Stimulated activated CD8-positive, alpha-beta memory T cell treated with anti-CD3 and anti-CD28 coated beads, Interleukin-7, amount 100 ng/mL, for 48 hours (primary cell): ENCODE measurements around the gene COL2A1.

Source experiments
- DNase-seq, 2 donors: peaks; one replicate each; pipeline ENCODE4 v3.0.0-alpha.2; 2020; ENCODE audit warnings: low read depth in 1 of 2; ENCODE audit errors: extremely low read depth in 1 of 2

Gene COL2A1

DNA sequence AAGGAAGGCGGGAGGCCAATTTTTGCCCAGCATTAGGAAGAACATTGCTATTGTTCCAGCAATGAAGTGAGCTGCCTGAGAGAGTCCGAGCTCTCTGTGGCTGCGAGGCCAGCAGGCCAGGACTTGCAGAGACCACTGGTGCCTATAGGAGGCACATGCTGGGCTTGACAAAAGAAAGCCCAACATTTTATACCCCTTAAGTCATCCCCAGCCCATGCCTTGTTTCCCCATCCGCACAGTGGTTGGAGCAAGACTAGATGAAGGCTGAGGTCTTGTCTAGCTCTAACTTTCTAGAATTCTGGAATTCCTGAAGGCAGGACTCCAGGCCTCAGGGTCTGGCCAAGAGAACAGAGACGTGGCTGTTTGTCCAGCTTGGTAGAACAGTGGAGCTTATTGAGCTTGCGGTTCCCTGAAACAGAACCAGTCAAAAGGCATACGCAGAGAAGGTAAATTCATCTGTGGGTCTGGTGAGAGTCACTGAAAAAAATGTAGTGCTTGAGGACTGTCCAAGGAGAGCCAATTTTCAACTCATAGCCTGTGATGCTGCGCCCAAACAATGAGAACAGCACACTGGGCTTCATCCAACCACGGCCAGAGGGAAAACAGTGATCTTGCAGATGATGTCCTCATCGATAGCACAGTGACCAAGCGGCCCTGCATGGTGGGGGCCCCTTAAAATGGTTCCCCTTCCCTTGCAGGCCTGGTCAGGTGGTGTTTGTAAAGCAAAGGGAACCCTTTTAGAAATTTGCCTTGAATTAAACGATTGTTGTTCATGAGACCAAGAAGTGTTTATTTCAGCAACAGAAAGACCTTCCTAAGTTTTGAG is 27.1 kb upstream of the COL2A1 start:
- DNase-seq, result no peak

DNA sequence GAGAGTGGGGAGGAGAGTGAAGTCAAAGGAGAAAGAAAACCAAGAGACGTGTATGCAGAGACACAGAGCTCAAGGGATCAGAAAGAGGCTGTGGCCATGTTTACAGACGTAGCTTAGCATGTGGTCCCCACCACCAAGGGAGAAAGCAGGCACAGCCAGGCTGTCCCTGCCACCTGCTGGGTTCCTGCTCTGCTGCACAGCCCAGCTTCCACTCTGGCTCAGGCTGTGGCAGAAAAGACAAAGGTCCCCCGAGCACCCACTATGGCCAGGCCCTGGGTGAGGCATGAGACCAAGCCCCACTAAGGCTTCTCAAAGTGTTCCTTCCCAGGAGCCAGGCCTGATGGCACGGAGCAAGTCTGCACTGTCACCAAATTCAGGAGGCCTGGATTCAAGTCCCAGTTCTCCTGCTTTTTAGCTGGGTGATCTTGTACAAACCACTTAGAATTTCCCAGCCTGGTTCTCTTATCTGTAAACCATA is 25.9 kb upstream of the COL2A1 start:
- DNase-seq, result no peak

DNA sequence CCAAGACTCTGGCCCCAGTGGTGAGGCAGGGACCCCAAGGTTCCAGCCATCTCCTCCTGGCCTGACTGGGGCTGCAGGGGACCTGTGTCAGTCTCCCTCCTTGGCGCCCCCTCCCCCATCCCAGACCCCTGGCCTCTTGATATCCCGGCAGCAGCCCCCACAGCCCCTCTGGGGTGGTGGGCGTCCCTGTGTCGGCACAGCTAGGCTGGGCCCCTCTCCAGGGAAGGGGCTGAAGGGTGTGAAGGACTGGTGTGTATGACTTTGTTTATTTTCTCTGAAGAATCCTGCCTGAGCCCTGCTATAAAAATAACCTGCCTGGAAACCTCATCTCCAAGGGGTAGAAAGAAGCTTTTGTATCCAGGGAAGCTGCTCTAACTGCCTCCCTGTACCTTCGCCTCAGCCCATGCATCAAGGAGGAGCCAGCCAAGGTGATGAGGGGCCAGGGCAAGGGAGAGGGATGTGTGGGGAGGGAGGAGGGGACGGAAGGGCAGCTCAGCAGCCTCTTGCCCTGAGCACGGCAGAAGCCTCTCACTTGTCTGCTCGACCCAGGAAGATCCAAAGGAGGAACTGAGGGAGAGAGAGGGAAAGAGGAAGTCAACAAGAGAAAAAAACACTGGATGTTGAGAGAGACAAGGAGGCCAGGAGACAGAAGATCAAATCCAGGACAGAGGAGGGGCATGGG is 25.4 kb upstream of the COL2A1 start:
- DNase-seq, result no peak

DNA sequence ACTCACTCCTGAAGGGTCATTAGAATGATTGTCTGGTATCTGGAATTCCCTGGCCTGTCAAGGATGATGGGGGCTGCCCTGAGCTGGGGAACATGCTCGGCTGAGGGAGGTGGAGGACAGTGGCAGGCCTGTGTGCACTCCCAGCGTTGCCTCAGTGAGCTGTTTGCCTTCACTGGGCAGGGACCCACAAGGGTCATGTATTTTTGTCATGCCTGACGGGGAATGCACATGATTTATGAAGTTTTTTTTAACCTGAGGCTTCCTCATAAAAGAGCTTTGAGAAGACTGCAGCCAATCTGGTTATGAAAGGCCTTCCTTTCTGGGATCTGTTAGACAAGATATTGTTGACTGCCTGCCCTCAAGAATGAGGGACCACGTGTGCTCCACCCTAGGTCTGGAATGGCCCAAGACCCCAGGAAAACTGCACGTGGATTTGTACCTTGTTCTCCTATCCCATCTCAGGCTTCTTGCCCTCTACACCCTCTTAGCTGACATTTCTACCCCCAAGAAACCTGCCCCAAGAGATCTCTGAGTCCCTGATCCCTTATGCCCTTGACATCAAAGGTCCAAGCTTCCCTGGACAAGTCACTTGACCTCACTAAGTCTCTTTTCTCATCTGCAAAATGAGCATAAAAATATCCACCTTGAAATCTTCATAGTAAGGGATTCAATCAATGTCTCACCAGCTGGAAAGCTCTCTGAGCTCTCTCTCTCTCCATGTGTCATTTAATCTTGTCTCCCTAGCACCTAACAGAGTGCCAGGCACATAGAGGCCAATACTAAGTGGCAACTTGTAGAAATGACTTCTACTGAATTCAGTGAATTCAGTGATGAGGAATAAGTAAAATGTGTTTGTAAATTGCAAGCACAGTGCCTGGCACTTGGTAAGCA is 24.5 kb upstream of the COL2A1 start:
- no peak for DNase-seq

DNA sequence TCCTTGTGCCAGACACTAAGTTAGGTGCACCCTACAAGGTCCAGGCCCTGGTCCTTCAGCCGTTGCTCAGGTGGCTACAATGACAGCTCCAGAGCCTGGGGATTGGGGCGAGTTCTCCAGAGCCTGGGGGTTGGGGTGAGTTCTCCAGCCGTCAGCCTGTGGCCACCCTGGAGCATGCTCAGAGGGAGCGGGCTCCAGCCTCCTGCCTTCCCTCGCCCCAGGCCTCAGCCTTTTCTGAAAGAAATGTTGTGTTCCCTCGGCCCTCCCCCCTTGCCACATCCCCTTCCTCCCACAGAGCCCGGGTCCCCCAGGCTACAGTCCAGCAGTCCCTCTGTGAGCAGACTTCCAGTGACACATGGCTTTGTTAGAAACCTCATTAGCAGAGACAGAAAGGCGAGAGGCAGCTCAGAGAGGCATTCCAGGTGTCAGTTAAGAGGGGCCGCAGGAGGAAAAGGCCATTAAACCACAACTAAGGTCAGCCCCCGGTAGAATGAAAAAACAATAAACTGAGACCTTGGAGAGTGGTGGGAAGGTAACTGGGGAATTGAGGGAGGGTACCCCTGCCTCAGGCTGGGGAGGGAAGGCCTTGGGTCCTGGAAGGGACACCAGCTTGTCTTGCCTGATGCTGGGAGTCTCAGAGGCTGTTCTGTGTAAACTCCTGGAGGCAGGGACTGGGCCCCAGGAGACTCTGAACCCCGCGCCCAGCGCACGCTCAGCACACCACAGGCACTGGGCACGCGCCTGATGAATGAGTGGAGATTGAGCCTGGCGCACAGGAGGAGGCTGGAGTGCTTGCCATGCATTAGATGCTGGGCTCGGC is 23.1 kb upstream of the COL2A1 start:
- no peak for DNase-seq

DNA sequence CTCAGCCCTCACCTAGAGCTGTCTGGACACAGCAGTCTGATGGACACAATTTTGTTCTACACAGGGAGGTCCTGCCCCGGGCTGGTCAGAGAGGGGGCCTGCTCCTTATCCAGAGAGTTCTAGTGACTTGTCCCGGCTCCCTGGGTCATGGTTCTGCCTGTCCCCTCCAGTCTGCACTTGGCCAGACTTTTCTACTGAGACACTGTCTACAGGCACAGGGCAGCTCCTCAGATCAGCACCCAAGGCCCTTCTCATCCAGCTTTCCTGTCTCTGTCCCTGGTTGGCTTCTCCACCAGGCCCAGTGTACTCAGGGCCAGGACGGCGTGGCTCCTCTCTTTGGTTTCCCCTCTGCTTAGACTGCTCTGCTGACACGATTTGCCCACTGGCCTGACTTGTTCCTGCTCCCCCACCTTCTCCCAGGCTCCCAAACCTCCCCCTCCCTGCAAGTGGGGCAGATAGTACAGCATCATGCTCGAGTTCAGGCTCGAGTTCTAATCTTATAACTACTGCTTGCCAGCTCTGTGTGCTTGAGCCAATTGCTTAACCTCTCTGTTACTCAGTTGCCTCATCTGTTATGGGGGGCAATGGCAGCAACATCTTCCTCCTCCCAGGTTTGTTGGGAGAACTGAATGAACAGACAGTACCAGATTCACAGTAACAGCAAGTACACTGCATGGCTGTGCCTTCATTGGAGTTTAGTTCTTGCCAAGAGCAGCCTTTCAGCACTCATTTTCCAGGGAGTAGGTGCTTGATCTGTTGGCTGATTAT is 22.0 kb upstream of the COL2A1 start:
- no peak for DNase-seq

DNA sequence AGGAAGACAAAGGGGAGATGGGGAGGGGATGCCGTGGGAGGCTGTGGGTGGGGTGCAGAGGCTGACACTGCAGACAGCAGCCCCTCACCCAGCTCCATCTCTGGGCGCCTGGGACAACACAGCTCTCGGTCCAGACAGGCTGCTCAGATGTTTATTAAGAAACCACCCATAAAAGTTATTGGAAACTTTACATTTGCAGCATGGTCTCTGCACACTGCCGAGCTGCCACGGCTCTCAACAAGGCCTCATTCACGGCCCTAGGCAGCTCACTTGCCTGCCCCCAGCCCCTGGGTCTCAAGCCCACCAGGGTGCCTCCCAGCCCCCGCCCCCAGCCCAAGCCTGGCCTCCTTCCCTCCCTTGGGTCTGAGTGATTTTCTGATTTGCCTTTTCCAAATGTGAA is 21.0 kb upstream of the COL2A1 start:
- DNase-seq, result no peak

DNA sequence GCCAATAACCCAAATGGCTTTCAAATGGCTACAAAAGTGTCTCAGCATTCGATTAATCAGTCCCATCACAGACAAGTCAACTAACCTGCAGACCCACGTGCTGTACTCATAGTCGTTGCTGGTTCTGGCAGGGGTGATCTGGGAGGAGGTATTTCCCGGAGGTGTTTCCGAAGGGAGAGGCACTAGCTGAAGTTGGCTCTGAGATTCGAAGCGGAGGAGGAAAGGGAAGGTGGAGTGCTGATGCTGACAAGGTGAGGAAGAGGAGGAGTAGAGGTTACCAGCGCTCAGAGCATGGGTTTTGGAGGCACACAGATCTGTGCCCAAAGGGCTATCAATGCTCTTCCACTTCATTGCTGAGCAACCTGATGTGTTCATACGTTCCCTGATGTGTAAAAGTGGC is 20.5 kb upstream of the COL2A1 start:
- no peak for DNase-seq

DNA sequence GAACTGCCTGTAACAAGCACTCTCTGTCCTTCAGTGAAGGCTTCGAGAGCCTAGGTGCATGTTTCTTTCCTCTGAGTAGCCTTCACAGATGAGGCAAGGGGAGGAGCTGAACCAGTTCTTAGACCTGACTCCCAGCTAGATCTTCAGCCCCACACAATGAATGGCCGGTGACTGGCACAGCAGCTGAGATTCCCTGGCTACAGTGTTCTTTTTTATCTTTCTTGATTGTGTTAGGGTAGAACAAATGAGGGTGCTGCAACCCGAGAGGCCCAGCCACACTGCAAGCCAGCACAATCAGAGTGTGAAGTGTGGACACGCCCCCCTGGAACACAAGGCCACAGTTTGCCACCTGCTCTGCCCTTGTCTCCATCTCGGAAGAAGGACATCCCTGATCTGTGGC is 19.1 kb upstream of the COL2A1 start:
- no peak for DNase-seq

DNA sequence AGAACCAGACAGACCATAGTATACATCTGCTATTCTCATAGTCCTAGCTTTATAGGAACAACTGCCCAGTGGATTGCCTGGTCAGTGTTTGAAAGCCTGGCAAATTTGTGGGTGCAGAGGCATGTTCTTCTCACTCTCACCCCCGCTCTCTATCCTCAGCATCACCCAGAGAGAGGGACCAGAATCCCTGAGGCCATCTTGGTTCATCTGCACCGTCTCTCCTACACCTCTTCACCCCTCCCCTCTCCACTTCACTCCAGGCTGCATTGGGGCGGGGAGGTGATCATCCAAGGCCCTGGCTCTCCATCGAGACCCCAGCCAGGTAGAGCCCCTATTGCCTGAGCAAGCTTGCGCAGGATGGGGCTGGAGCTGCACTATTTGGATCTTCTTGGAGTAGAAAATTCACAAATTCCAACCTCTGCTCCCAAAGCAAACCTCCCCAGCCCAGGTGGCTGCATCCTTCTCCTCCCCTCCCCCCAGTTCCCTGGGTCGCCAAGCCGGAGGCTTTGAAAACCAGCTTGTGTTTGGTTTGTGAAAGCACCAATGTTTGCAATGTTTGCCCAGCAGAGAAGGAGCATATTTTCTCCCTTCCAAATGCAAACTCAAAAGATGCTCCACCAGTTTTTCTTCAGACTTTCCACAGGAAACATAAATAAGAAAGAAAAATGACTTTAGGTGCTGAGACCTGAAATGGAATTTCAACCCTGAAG is 18.6 kb upstream of the COL2A1 start:
- no peak for DNase-seq

DNA sequence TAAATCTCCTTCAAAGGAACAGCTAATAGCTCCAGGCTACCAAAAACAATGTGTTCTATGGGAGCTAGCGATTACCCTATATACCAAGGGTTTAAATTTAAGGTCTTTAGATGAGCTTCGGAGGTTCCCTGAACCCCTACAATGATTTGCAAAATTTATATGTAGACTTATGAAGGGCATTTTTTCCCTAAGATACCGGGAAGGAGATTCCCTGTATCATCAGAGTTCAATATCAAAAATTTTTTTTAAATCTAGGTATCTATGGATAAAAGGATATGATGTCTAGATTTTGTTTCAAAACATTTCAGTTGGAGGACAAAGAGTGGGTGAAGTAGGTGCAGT is 17.9 kb upstream of the COL2A1 start:
- DNase-seq, result no peak

DNA sequence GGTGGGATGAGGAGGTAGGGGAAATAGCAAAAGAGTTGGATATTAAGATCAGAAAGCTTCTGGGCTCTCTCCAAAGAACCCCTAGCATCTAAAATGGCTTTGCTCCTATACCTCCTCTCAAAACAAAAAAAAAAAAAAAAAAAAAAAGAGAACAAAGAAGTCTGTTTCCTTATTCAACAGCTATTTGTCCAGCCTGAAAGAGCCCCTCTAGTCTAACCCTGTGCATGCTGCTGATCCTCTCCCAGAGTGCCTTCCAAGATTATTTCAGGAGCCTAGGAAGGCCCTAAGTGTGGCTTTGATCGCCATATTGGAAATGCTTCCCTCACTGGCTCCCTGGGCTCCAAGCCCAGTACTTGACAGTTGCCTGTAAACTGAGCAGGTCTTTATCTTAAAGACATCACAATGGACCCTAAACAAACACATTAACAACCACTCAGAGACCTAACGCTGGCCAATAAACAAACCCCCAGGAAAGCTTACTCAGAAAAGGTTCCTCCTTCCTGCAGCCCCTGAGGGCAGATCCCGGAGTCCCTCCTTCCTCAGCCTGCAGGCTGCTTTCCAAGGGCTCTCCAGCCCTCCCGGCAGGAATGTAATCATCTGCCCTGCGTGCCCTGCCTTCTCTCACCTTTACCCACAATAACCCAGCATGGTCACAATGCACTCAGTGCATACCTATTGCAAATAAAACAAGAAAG is 17.4 kb upstream of the COL2A1 start:
- no peak for DNase-seq

DNA sequence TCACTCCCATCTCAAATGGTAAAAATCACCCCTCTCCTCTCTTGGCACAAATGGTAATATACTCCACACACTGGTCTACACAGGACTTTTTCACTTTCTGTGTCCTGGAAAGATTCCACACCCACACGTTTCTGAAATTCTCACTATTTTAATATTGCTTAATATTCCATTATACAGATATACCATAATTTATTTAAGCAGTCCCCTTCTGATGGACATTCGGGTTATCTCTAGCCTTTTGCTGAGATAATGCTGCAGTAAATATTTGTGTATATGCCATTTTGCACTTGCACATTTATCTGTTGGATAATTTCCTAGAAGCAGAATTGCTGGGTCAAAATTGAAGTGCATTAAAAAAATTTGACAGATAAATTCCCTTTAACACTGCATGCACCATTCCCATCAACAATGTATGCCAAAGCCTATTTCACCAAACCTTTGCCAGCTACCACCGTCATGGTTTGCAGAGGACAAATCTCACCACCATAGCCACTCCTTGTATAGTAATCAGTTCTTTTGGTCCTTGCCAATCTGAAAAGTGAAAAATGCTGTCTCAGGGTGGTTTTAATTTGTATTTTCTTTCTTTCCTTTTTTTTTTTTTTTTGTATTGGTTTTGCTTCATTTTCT is 15.5 kb upstream of the COL2A1 start:
- no peak for DNase-seq

DNA sequence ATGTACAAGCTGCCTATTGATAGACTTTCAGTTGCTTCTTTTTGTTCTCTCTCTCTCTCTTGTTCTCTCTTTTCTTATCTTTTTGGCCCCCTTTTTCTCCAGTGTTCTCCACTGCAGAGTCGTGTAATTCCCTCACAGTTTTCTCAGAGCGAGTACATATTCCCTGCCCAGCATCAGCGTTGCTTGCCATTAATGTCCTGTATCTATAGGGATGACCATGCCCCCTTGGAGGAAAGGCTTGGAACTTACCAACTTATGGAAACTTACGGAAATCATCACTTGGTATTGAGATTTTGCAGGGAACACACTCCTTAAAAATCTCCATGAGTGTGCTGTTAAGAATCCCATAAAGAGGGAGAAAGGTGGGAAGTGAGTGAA is 14.3 kb upstream of the COL2A1 start:
- no peak for DNase-seq

DNA sequence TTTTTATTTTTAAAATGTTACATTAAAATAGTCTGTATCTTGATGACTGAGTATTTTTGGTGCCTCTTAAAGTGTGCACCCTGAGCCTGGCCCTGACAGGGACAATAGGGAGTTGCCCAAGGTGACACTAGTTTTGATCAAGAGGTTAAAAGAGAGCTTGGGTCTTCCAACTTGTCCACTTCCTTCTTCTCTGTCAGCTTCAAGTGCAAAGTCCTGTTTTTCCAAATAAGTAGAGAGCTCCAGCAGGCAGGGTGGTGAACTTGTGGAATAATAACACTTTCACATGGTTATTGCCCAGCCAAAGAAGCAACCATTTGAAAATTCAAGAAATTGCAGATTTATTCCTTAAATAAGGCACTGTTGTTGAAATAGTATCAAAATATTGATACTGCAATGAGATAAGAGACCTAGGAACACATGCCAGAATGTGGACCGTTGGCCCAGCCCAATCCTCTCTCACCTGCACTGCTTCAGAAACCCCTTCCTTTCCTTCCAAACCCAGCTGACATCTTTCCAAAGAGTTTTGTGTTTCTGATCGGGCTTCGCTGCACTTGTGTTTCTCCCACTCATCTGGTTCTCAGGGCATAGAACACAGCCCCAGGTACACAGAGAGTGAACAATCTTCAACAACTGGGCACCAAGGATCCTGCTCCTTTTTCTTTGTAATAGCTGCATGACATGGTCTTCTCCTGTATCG is 13.8 kb upstream of the COL2A1 start:
- no peak for DNase-seq

DNA sequence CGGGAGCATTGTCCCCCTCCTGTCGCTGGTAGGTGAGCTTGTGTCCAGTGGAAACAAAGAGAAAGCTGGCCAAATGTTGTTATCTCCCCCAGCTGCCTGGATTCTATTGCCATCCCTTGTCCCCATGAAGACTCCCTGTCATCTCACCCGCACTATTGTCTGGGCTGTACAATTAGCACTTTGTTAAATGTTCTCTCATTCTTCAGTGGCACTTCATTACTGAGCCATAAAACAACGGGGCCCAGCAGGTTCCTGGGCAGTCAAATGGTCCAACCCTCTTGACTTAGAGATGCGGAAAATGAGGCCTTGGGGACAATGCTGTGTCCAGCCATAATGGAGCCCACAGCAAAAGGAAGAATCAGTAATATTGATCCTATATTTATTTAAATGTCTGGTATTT is 13.2 kb upstream of the COL2A1 start:
- DNase-seq, result no peak

DNA sequence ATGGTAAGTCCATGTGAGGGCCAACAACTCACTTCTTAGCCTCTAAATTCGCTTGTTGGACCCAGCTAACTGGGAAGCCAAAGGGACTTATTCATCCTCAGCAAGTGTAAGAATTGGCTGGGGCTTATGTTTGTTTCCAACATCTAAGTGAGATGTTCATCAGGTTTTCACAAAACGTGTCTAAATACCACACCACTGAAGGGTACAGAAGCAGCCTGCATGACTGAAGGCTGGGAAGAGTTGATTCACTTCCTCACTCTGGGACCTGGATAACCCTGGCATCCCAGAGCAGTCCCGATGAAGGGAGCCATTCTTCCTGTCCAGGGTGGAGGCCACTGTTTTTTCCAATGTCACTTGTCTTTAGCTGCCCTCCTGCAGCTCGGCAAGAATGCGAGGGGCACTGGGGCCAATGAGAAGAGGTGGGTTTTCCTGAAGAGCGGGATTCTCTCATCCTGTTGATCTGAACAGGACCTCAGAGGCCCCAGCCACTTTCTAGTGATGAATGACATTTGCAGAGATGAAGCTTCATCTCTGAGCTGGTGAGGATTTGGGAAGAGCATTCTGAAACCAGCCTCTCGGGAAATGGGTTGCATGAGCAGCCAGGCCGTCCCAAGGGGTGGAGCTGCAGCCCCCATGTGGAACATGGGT is 12.2 kb upstream of the COL2A1 start:
- DNase-seq, result no peak
